ENCODE measurements around the gene TAF4. TPM values are rescaled to one million over a fixed set of nuclear protein-coding genes. Genes with fewer than 3 reads are reported as not detected.

The TAF4 gene
- total and polyA plus RNA-seq, 2 of the 13 experiments (the other 11 are each of a cell fraction or from before 2014, with no cell fraction given) = 5.9 to 12.0 TPM

GRCh38 chr20:62043131-62043914 lies 22.4 kb downstream of the TAF4 start (continued):
- TF ChIP-seq IKZF5 (CRISPR knock-in tag; IDR thresholded peaks at IDR 0.05) (peak; percentile 82), CENPX (CRISPR knock-in tag; IDR thresholded peaks at IDR 0.05) (no peak), MAZ (IDR thresholded peaks at IDR 0.05; ENCODE audit: borderline replicate concordance, low read depth, low read length) (no peak), MAZ (CRISPR knock-in tag; IDR thresholded peaks at IDR 0.05; ENCODE audit: low read depth) (no peak), ZNF746 (CRISPR knock-in tag; IDR thresholded peaks at IDR 0.05) (0 out of 2 replicates have a peak, but pooled peaks have one; percentile 39), ZNF597 (CRISPR knock-in tag; IDR thresholded peaks at IDR 0.05) (no peak), MEIS2 (CRISPR knock-in tag; IDR thresholded peaks at IDR 0.05) (no peak; the same call in 1 of the 2 replicates), HNRNPLL (IDR thresholded peaks at IDR 0.05; ENCODE audit: low read depth, low read length, poor library complexity, severe bottlenecking) (no peak), ZNF121 (CRISPR knock-in tag; IDR thresholded peaks at IDR 0.05) (no peak), ZNF512B (CRISPR knock-in tag; IDR thresholded peaks at IDR 0.05; ENCODE audit: borderline replicate concordance) (no peak), UBTF (CRISPR knock-in tag; IDR thresholded peaks at IDR 0.05) (0 out of 2 replicates have a peak, but pooled peaks have one; percentile 27), ARID5B (CRISPR knock-in tag; IDR thresholded peaks at IDR 0.05) (peak; percentile 93), ZNF30 (CRISPR knock-in tag; IDR thresholded peaks at IDR 0.05) (no peak)

Measured in HepG2 (cell line).